ENCODE data around the gene C1orf74.

Gene C1orf74

DNA sequence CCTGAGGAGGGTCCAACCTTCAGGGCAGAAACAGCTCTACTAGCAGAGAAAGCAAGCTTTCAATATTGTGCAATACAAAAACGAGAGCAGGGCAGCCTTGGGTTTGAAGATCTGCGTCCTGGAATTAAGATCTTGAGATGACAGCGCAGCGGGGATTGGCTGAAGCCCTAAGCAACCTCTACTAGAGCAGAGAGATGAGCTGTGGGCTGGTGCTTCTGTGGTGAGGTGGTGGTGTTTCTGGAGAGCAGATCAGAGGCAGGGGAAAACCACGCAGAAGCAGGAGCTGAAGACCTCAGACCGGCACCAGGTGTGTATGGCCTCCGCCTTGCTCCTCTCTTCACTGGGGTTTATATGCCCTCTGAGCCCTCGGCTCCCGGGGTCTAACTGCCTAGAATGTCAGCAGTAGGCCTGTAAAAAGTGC lies 16.0 kb downstream of the C1orf74 start:
- Mint-ChIP-seq H3K9me3 (no peaks in the 10 kb centered on the region), H3K4me3 (no peak overlapping the region), H3K4me1 (peaks cover 10% of the 10 kb centered on the region), H3K36me3 (ENCODE audit: low read depth) (no peaks in the 10 kb centered on the region), H3K27ac (no peak overlapping the region), H3K27me3 (ENCODE audit: low read depth) (peaks cover 14% of the 10 kb centered on the region)
- TF ChIP-seq, protein P1, sequence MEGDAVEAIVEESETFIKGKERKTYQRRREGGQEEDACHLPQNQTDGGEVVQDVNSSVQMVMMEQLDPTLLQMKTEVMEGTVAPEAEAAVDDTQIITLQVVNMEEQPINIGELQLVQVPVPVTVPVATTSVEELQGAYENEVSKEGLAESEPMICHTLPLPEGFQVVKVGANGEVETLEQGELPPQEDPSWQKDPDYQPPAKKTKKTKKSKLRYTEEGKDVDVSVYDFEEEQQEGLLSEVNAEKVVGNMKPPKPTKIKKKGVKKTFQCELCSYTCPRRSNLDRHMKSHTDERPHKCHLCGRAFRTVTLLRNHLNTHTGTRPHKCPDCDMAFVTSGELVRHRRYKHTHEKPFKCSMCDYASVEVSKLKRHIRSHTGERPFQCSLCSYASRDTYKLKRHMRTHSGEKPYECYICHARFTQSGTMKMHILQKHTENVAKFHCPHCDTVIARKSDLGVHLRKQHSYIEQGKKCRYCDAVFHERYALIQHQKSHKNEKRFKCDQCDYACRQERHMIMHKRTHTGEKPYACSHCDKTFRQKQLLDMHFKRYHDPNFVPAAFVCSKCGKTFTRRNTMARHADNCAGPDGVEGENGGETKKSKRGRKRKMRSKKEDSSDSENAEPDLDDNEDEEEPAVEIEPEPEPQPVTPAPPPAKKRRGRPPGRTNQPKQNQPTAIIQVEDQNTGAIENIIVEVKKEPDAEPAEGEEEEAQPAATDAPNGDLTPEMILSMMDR (IDR thresholded peaks at IDR 0.05; ENCODE audit: unreplicated experiment in 3 of 3): no peak

DNA sequence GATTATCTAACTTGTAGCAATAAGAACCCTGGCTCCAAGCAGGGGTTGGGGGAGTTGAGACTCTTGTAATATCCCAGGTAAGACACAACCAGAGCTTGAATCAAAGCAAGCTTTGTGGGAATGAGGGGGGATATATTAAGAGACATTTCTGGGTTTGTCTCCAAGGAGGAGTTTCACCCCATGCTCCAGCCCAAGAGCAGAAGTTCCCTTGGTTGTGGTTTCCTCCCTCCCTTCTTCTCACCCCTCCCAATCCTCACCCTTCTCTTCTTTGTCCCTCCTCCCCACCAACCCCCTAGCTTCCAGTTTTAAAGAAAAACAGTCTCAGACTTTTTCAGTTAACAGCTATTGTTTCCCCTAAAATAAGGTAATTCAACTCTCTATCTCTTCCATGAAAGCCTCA lies 16.7 kb downstream of the C1orf74 start:
- Mint-ChIP-seq H3K36me3 (ENCODE audit: low read depth) (no peaks in the 10 kb centered on the region), H3K4me1 (peaks cover 10% of the 10 kb centered on the region), H3K27me3 (ENCODE audit: low read depth) (peaks cover 19% of the 10 kb centered on the region), H3K27ac (no peak overlapping the region), H3K9me3 (no peaks in the 10 kb centered on the region), H3K4me3 (no peak overlapping the region)
- TF ChIP-seq, protein P1 (IDR thresholded peaks at IDR 0.05; ENCODE audit: unreplicated experiment in 3 of 3): no peak

DNA sequence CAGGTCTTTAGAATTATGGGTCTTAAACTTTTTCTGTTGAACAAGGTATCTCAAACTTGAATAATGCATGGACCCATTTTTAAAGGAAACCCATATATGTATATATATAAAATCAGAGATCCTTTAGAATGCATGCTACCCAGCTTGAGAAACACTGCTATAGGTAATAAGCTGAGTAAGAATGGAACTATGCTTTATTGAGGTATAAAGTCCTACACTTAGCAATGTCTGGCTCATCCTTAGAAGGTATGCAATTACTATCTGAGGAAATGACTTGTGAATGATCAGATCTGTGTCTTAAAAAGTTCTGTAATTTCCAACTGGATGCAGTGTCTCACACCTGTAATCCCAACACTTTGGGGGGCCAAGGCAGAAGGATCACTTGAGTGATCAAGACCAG lies 17.3 kb downstream of the C1orf74 start:
- H3K36me3 Mint-ChIP-seq (ENCODE audit: low read depth): no peaks in the 10 kb centered on the region
- H3K27ac Mint-ChIP-seq: no peak overlapping the region
- peaks cover 10% of the 10 kb centered on the region for H3K4me1 Mint-ChIP-seq
- no peaks in the 10 kb centered on the region for H3K9me3 Mint-ChIP-seq
- peaks cover 23% of the 10 kb centered on the region for H3K27me3 Mint-ChIP-seq (ENCODE audit: low read depth)
- H3K4me3 Mint-ChIP-seq: no peak overlapping the region
- TF ChIP-seq, protein P1 (IDR thresholded peaks at IDR 0.05; ENCODE audit: unreplicated experiment in 3 of 3): no peak

DNA sequence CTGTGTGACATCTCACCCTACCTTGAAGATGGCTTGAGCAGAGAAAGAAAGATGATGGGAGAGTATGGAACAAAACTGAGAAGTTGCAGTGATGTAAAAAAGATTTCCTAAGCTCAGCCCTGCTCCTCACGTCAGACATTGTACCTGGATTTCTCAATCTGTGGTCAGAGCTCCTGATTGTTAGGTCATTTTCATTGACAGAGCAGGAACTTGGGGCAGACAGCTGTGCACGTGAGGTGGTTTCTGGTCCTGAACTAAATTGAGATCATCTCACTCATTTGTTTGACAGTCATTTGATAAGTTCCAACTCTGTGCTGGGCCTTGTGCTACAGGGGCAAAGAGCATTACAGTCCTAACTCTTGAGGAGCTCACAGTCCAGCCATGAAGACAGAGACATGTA lies 18.3 kb downstream of the C1orf74 start:
- Mint-ChIP-seq H3K4me1 (peaks cover 10% of the 10 kb centered on the region), H3K4me3 (no peak overlapping the region), H3K36me3 (ENCODE audit: low read depth) (no peaks in the 10 kb centered on the region), H3K27ac (no peak overlapping the region), H3K27me3 (ENCODE audit: low read depth) (peaks cover 31% of the 10 kb centered on the region), H3K9me3 (no peaks in the 10 kb centered on the region)
- TF ChIP-seq, protein P1 (IDR thresholded peaks at IDR 0.05; ENCODE audit: unreplicated experiment in 3 of 3): no peak

DNA sequence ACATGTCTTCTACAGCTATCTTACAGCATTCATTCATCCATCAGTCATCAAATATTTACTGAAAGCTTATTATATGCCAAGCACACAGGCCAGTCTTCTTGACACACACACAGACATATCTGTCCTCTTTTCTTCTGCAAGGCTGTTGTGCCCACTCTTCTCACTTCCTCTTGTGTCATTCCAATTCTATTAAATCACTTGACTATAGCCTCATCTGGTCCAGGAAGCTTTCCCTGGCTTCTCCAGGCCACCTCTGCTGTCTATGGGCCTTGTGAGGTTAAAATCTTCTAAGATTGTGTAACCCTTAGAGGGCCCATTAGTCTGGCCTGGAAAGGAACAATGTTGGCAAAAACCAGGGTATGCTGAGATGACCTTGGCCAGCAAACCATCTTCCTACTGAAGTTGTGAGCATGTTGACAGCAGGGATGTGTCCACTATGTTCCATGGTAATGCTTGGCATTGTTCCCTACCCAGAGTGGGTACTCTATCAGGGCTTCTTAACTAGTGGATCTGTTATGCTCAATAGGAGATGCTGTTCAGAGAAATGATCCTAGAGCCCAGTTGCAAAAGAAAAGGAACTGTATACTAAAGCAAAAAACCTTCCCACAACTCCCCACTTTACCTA lies 23.2 kb downstream of the C1orf74 start:
- Mint-ChIP-seq H3K4me3 (no peak overlapping the region), H3K27ac (no peak overlapping the region), H3K9me3 (no peaks in the 10 kb centered on the region), H3K27me3 (ENCODE audit: low read depth) (peaks cover 45% of the 10 kb centered on the region), H3K36me3 (ENCODE audit: low read depth) (no peaks in the 10 kb centered on the region), H3K4me1 (peaks cover 9% of the 10 kb centered on the region)
- TF ChIP-seq, protein P1 (IDR thresholded peaks at IDR 0.05; ENCODE audit: unreplicated experiment in 3 of 3): no peak

DNA sequence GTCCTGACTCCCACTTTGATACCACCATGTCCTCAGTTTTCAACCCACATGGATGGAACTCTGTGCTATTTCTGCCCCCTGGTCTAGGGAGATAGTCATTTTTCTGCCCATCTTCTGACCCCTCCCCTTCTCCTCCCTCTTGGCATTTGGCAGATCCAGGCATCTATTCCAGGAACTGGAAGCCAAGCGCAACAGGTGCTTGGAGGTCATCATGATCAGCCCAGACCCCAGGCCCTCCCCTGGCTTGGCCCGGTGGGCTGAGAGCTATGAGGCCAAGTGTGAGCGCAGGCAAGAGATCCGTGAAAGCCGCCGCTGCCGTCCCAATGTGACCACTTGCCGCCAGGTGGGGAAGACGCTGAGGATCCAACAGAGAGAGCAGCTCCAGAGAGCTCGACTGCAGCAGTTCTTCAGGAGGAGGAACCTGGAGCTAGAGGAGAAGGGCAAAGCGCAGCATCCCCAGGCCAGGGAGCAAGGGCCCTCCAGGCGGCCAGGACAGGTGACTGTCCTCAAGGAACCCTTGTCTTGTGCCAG lies 24.5 kb downstream of the C1orf74 start:
- Mint-ChIP-seq H3K27ac (no peak overlapping the region), H3K4me3 (no peak overlapping the region), H3K27me3 (ENCODE audit: low read depth) (peaks cover 46% of the 10 kb centered on the region), H3K4me1 (peaks cover 9% of the 10 kb centered on the region), H3K9me3 (no peaks in the 10 kb centered on the region), H3K36me3 (ENCODE audit: low read depth) (no peaks in the 10 kb centered on the region)
- TF ChIP-seq, protein P1 (IDR thresholded peaks at IDR 0.05; ENCODE audit: unreplicated experiment in 3 of 3): no peak
